ENCODE data around the gene RBM18. TPM values are rescaled to one million over a fixed set of nuclear protein-coding genes. Genes with fewer than 3 reads are reported as not detected.

Gene RBM18
- total and polyA plus RNA-seq, 2 experiments from 2014 or later: 9.3 to 25.5 TPM

GRCh38 chr9:122195875-122196274 is 68.8 kb downstream of the RBM18 start:
- no peaks in the 10 kb centered on the region for H3K79me2 ChIP-seq (replicated peaks; ENCODE audit: insufficient read depth)
- Mint-ChIP-seq H3K4me3 (no peak overlapping the region), H3K36me3 (ENCODE audit: low read depth) (no peaks in the 10 kb centered on the region; the same call in 2 of the 3 replicates), H3K27ac (no peak overlapping the region), H3K9me3 (no peaks in the 10 kb centered on the region; the same call in 2 of the 3 replicates), H3K27me3 (ENCODE audit: insufficient read depth, low read depth, poor library complexity) (peaks cover 7% of the 10 kb centered on the region), H3K4me1 (peaks cover 25% of the 10 kb centered on the region)
- no peaks in the 10 kb centered on the region for H4K20me1 ChIP-seq (replicated peaks; ENCODE audit: insufficient read depth)
- no peak overlapping the region for H2AFZ ChIP-seq
- peaks cover 4% of the 10 kb centered on the region; the same call in 1 of the 2 replicates for H3K4me1 ChIP-seq (ENCODE audit: insufficient read depth)
- no peaks in the 10 kb centered on the region for H3F3A ChIP-seq (replicated peaks; ENCODE audit: low read depth)
- H3K4me2 ChIP-seq: no peak overlapping the region
- H3K4me3 ChIP-seq: no peak overlapping the region
- ATAC-seq: no peak
- H3K27ac ChIP-seq (ENCODE audit: low read depth): no peak overlapping the region
- H3K9me2 ChIP-seq (ENCODE audit: insufficient read depth): no peaks in the 10 kb centered on the region
- no peak for TF ChIP-seq EZH2 (IDR thresholded peaks at IDR 0.05; ENCODE audit: low read depth, unreplicated experiment)
- TF ChIP-seq ZNF114 (CRISPR knock-in tag; IDR thresholded peaks at IDR 0.05): no peak
- TF ChIP-seq ZNF462 (CRISPR knock-in tag; IDR thresholded peaks at IDR 0.05): no peak
- no peak for TF ChIP-seq EZH2phosphoT487 (IDR thresholded peaks at IDR 0.05; ENCODE audit: unreplicated experiment)
- no peak for TF ChIP-seq ETS1 (IDR thresholded peaks at IDR 0.05)
- TF ChIP-seq NANOG (IDR thresholded peaks at IDR 0.05; ENCODE audit: borderline replicate concordance): no peak
- no peak for TF ChIP-seq CREB1 (CRISPR knock-in tag; IDR thresholded peaks at IDR 0.05; ENCODE audit: low read depth)
- no peak for TF ChIP-seq REST (IDR thresholded peaks at IDR 0.05; ENCODE audit: unreplicated experiment)
- TF ChIP-seq POLR2AphosphoS5 (IDR thresholded peaks at IDR 0.05; ENCODE audit: low read depth): no peak
- no peak for TF ChIP-seq ZNF331 (CRISPR knock-in tag; IDR thresholded peaks at IDR 0.05; ENCODE audit: low read depth)
- no peak for TF ChIP-seq CTCF (conservative IDR thresholded peaks at IDR 0.05; ENCODE audit: low read depth in 2 of 2)
- no peak for TF ChIP-seq STAT1 (IDR thresholded peaks at IDR 0.05; ENCODE audit: unreplicated experiment)
- no peak for TF ChIP-seq JUNB (IDR thresholded peaks at IDR 0.05; ENCODE audit: unreplicated experiment)
- DNase-seq (ENCODE audit: low spot score): no peak
- H3K27me3 ChIP-seq (ENCODE audit: insufficient read depth): no peaks in the 10 kb centered on the region
- no peaks in the 10 kb centered on the region for H3K36me3 ChIP-seq (ENCODE audit: insufficient read depth)

Measured in GM23338 (cell line).